NCI-H345 treated with DMSO at 0.1 percent for 48 hours (cell line): ENCODE measurements around the gene POU6F2.

Experiments
- DNase-seq: peaks from one replicate; lab custom pipeline; 2025; ENCODE audit not compliant: unreplicated experiment; lab: John Stamatoyannopoulos, UW

POU6F2 gene

DNA sequence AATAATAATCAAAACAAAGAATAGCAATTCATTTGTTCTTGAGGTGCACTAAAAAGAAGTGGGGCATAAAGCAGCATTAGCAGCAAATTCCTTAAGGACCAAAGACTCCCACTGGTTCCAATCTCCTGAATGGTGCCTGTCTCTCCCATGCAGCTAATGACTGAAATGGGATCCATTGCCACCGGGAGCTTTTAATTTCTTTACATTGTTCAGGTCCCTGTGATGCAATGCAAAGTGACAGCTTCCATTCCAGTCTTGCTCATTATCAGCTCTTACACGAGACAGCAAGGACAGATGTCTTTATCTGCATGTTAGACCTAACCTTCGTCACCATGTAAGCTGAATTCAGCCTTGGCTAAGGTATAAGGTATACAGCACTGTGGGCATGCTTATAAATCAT lies 148.1 kb downstream of the POU6F2 start:
- no peak for DNase-seq

DNA sequence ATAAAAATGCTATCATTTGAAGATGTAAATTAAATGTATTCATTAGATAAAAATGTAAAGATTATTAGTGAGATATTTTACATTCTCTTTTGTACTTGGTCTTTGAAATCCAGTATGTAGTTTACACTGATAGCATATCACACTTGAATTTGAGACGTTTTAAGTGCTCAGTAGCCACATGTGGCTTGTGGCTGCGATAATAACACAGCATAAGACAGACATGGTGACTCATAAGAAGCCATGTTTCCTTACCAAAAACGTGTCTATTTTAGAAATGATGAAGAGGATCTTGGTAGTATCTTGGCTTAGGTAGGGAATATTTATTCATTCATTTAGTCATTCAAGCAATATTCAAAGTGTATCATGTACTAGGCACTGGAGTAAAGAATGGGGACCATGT lies 149.3 kb downstream of the POU6F2 start:
- DNase-seq: no peak

DNA sequence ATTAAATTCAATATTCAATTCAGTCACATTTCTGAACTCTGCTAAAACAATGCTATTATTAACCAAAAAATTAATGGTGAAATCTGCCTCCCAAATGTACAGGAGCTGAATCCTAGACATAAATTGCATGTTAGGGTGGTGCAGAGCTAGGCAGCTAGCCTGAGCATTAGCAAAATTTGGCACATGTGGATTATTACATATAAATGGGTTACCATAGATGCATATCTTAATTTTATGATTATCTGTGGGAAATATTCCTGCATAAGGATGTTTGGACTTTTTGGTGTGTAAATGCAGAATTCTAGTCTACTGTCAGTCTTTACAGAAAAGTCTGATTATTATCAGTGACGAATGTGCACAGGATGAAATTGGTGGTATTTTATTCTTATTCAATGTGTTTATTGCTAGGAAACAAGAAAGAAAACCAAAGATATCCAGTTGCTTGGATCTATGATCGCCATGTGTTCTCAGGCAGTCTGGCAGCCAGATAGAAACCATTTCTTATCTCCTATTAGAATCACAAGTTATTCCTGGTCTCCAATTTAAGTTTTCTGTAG lies 150.7 kb downstream of the POU6F2 start:
- DNase-seq: no peak

DNA sequence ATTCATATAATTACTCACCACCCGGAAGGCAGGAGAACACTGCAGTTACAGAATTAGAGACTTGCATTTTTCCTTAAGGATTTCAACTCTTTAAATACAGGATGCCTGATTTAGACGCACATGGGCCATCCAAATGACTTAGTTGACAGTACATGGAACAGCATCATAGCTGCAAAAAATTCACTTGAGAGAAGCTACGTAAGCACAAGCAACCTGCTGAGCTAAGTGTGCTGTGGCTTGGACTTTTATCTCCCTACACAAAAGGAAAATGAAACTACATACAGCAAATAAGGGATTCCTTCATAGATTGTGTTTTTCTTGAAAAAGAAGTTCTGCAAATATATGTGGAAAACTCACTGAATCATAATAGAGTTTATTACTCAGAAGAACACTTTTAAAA lies 152.6 kb downstream of the POU6F2 start:
- DNase-seq: no peak

DNA sequence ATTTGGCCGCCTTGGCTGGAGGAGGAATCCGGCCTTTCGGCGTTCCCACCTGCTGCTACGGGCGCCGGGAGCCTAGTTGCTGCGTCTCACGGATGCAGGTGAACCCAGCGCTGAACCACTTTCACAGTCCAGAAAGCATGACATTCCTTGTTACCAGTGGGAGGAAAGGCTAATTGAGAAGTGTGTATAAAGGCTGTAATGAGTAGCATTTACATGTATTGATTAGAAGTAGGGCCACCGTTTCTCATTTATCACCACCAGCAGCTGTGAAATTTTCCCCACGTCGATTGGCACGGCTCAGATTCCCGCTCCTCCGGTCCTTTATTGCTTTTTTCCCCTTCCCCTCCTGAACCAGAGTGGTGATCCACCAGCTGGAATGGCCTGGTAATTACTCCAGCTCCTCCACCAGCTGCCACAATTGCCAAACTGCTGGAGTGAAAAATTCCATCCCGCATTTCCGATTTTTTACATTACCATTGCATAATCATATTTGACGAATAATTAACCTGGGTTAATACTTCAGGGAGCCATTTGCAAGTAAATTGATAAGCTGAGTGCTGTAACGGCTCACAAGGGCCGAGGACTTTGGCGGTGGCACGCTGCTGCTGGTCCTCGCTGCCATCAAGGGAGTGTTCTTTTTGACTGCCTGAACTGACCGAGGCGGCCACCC lies 153.3 kb downstream of the POU6F2 start:
- no peak for DNase-seq

DNA sequence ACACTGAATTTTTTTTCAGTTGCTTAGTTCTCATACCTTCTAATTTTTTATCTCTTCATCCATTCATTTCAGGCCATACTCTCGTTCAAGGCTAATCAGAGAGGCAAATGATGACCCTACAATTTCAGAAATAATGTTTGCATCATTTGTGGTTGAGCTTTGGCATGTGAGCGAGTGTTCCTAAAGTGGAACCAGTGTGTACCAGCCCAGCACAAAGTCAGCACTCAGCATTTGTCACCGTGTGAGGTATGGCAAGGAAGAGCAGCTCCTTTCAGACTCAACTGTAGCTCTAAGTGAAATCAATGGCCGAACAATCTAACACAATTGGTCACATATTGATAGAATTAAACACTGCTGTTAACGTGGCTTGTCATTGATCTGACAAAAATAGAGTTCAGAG lies 154.6 kb downstream of the POU6F2 start:
- DNase-seq: no peak

DNA sequence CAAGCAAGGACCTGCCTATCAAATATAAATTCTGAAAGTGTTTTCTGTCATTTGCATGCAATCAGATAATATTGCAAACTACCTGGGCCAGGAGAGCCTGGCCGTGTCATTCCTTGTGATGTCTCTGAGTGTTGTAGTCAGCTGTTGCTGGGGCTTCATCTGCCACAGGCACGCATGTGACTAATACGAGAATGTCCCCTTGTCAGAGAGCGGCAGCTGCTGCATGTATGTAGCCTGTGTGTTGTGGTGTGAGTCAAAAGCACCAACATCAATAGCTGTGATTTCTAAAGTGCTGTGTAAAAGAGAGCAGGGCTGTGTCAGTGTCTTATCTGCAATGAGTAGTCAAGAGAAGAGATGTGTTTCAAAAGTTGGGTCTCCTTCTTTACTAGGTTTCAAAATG lies 155.4 kb downstream of the POU6F2 start:
- DNase-seq: no peak

DNA sequence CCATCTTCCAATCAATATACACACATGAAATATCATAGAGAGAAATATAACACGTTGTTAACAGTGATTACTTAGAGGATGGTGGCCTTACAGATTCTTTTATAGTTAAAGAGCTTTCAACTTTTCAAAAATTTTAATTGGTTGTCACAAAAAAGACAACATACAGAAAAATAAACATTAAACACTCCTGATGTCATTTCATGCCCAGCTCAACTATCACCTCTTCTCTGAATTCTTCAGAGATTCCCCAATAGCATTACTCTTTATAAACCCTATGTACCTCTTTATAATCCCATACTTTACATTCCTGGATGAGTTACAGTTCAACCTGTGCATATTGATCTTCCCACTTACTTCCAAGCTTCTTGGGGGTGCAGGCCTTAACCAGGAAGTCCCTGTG lies 159.8 kb downstream of the POU6F2 start:
- DNase-seq: no peak

DNA sequence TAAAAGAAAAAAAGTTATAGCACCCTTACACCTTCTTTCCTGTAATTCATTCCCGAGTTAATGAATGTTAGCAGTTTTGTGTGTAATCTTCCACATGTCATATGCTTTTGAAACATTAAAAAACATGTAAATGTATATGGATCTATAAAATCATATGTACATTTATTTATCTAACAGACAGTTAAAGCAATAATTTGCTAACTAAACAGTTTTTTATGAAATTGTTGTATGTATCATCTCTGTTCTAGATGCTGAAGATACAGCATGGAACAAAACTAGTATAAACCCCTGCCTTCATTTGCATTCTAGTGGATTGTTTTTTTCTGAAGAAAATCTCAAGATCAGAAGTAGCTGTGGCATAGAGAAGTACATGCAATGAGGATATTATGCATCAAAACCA lies 165.0 kb downstream of the POU6F2 start:
- no peak for DNase-seq

DNA sequence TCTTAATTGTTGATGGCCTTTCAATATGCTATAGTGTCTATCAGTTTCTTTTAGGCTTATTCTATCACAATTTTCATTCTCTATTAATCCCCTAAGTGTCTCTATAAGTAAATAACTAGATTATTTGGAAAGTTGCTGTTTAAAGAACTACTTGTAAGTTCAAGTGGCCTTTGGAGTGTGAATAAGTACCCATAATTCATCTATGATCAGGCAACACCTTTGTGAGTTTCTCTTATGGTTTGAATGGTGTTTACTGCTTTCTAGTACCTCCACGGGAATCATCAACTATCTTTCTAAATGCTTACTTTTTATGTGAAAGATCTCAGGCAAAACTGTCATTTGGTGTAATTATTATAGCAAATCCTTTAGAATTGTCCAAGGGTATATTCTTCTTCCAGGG lies 166.7 kb downstream of the POU6F2 start:
- no peak for DNase-seq

DNA sequence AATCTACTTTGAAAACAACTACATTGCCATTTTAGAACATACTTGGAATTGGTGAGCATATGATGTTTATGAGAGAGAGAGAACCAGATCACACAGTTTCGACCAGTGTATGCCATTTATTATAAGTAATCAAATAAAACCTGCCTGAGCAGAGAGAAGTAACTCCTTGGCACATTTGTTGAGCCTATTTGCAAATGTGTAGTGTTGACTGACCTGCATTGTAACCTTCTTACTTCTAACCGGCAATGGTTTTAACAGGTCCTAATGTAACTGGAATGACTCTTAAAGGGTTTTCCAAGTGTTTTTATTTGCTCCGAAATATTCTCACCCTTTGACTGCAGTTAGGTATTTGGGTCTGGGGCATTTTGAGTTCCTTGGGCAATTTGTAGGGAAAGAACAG lies 167.6 kb downstream of the POU6F2 start:
- no peak for DNase-seq

DNA sequence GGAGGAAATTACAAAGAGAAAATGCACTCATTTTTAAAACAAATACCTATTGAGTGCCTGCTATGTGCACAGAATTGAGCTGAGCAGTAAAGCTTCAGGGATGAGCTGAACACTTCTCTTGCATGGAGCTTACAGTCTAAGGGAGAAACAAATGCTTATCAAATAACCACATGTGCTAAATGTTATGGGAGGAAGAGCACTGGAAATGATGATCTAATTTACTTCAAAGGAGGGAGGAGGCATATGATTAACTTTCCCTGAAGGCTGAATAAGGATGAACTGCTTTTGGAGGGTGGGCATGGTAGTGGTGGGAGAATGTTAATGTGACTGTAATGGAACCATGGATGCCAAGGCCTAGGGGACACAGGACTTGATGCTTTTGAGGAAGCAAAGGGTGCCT lies 168.2 kb downstream of the POU6F2 start:
- no peak for DNase-seq

DNA sequence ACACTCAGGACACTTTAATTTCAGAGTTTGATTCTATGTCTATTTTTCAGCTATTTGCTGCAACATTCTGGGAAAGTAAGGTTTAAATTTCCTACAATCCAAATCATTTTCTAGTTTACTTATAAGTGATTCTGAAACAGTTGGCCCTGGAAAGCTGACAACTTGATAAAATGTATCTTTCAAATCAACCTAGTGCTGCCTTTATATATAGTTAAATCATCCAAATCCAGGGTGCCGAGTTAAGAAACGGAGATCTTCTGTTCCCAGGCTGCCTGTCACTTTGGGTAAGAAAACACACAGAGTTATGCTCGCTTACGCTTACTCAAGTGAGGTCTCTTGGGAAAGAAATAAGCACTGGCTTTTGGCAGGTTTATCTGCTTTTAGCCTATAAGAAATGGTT lies 175.0 kb downstream of the POU6F2 start:
- DNase-seq: no peak

DNA sequence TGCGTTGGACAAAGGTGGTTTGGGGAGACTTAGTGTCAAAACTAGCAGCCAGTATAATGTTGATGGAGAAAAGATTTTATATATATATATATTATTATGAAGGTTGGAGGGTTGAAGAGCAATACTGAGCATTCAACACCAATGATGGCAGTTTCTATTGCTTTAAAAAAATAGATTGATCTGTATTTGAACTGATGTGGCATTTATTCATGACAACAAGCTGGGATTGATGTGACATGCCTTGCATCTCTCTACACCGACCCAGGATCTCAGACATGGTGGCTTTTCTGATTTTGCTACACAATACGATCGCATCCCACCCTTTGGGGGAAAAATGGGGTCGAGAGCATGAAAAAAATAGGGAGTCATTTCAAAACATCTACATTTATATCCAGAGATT lies 175.4 kb downstream of the POU6F2 start:
- DNase-seq: no peak

DNA sequence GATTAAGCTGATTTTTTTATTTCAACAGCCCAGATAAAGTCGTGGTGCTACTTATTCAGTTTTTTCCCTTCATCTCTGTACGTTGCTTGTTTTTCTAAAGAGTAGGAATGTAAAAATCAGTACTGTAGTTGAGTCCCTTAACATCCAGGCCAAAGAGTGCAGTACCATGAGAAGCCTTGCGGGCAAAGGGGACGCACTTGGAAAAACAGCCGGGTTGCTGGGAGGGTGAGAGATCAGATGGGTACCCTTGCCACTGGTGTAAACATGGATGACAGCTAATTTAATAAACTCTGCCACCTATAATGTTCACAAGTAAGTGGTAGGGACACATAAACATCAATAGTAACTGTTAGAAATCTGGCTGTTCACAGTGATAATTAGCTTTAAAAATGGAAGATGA lies 175.9 kb downstream of the POU6F2 start:
- DNase-seq: no peak

DNA sequence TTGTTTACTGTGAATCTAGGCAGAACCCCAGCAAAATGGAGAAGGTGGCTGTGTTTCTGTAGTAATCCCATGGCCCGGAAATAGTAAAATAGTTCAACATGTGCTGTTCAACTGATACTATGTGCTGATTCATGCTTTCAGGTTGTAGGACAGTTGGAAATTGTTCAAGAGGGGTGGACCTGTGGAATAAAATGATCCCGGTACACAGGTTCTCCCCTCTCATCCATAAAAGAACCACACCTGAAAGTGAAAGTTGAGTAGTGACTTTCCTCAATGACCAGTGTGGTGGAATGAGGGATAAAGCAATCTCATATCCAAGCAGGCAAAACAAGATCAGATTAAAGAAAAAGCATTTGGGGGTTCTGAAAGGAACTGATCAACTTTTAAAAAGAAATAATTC lies 177.1 kb downstream of the POU6F2 start:
- DNase-seq: no peak

DNA sequence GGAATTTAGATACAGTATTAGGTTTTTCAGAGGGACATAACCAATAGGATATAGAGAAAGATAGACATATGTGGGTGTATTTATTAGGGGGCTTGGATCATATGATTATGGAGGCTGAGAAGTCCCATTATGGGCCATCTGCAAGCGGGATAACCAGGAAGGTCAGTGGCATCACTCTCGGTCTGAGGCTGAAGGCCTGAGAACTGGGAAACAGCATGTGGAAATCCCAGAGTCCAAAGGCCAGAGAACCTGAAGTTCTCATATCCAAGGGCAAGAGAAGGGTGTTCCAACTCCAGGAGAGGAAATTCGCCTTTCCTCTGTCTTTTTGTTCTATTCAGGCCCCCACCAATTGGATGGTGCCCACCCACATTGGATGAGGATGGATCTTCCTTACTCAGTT lies 180.7 kb downstream of the POU6F2 start:
- no peak for DNase-seq

DNA sequence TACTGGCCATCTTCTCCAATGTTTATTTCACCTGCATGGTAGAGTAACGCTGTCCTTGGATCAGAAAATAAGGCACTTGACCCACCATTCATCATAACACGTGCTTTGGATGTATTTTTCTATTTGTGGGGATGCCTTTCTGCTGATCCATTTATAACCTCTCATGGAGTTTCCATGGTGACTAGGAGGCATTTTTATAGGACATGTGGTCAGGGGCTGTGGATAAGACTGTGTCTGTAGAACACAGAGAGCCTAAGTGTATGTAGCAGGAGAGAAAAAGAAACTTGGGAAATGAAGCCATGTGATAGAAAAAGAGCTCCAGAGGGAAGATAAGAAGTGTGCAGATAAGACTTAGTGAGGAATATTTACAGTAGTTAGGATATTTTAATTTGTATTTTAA lies 184.2 kb downstream of the POU6F2 start:
- no peak for DNase-seq

DNA sequence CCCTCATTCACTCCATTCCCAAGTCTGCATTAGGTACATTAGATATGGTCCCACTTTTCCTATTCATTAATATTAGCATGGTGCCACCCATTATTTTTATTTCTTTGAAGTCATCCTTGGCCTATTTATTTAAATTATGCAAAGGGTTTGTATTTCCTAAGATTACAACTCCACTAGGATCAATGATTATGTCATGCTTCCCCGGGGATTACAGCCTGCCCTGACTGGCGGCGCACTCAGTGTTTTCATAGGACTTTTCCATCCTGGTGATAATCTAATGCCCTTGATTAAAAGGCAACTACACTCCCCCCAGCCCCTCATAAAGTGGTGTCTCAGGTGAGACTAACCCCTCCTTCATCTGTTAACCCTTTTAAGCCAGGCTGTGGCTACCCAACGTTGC lies 187.2 kb downstream of the POU6F2 start:
- no peak for DNase-seq

DNA sequence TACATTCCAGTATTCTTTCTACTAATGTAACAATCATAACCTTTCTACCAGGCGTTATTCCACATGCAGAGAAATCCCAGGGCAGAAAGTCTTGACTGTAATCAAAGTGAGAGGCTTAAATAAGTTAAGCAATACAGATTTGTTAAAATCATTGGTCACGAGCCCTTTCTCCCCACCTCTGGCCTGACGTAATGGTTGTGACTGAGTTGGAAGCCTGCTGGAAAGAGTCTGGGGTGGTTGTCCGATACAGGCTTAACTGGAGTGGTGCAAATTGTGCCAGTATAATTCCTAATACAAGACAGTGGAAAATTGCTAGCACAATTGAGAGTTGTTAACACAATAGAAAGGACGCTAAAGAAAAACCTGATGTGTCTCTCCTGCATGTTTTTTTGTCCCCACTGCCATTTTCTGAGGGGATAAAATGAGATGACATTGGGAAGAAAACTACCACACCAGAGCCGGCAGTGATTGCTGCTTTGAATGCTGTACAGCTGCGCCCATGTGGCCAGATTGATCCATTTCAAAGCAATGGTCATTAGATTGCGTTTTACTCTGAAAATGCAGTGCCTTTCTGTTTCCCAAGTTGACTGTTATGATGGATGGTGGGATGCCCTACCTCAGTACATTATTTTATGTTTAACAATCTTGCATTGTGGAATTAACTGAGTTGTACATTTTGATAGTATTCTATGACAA lies 190.8 kb downstream of the POU6F2 start:
- no peak for DNase-seq

DNA sequence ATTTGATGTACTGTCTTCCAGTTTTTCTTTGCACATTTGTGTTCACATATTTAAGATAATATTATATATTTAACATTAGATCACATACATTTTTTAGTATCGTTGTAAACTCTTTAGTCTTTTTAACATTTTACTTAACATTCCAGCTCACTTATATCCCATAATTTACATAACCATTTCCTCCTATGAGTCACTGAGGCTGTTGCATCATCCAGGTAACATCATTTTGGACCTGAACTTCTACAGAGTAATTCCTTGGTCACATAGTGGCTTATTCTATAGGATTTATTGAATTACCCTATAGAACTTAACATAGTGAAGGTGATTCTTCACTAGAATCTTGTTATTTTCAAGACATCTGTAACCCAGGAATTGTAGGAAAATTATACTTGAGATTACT lies 194.4 kb downstream of the POU6F2 start:
- DNase-seq: no peak

DNA sequence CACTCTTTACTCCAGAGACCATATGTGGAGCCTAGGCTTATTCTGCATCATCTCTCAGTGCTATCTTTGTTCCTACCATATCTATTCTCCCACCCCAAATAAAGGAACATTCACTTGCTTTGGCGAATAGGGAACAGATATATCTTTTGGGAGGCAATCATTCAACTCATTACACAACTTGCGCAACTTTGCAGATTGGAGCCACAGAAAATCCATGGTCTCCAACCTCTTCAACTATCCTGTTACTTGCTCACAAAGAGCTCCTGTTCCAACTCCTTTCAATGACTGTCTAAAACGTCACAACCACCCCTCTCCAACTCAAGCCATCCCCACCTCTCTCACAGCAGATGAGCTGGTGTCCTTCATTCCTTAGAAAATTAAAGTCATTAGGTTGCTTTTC lies 203.7 kb downstream of the POU6F2 start:
- DNase-seq: no peak

DNA sequence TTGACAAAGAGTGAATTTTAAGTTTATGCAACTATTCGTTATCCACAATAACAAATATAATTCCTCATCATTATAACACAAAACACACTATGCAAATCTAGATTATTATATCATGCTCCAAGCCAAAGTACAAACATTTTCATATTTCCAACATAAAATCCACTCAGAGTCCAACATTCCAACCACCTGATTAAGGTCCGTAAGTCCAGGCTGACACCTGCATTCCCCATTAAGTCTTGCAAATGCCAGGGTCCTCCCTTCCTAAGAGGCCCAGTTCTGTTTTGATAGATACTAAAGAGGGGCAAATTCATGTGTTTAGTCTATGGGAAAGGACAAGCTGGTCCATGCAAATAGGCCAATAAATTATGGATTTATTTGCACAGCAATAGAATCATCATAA lies 206.1 kb downstream of the POU6F2 start:
- DNase-seq: no peak
